Measurements from ENCODE around the gene GALNT2.

DNA sequence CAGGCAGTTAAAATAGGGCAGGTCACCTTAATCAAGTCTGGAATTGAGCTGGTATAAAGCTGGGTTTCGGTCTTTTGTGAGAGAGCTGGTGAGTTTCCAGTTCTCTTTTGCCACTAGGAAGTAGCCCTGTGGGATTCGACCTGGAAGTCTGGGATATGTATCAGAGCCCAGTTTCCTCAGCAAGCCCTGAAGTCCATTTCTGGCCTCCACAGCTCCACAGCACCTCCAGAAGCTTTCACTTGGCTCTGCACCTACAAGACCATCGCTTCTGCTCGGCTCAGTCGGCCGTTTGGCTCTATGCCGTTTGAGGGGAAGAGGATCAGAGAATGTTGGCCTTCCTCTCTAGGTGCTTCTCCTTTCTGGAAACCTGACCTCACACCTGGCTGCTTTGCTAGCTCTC, 148.0 kb downstream of the GALNT2 start:
- TF ChIP-seq, protein P1, sequence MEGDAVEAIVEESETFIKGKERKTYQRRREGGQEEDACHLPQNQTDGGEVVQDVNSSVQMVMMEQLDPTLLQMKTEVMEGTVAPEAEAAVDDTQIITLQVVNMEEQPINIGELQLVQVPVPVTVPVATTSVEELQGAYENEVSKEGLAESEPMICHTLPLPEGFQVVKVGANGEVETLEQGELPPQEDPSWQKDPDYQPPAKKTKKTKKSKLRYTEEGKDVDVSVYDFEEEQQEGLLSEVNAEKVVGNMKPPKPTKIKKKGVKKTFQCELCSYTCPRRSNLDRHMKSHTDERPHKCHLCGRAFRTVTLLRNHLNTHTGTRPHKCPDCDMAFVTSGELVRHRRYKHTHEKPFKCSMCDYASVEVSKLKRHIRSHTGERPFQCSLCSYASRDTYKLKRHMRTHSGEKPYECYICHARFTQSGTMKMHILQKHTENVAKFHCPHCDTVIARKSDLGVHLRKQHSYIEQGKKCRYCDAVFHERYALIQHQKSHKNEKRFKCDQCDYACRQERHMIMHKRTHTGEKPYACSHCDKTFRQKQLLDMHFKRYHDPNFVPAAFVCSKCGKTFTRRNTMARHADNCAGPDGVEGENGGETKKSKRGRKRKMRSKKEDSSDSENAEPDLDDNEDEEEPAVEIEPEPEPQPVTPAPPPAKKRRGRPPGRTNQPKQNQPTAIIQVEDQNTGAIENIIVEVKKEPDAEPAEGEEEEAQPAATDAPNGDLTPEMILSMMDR (IDR thresholded peaks at IDR 0.05), result no peak; the same call in 1 of the 2 replicates
- TF ChIP-seq POLR2AphosphoS5 (IDR thresholded peaks at IDR 0.05; ENCODE audit: low read depth, low read length), result no peak
